Lower leg skin (tissue), 4 donors: ENCODE data around the gene STUB1. TPM values are rescaled to one million over a fixed set of nuclear protein-coding genes. Genes with fewer than 3 reads are reported as not detected.

ENCODE experiments used
- DNase-seq, 2 donors: peaks; one replicate each; pipeline ENCODE4 v3.0.0-alpha.2; 2019; ENCODE audit warnings: low spot score in 2 of 2
- H3K4me3 ChIP-seq: fragments of 200-600 bp; sonication (generic); 2 replicates; pipeline ENCODE4 v1.5.1; 2017; ENCODE audit warnings: mild to moderate bottlenecking, low read depth; ENCODE audit not compliant: poor library complexity, severe bottlenecking
- POLR2A ChIP-seq, 2 donors: fragments of 450-650 bp; IDR thresholded peaks; one replicate each; pipeline ENCODE4 v1.6.1; 2016 to 2017; ENCODE audit warnings: antibody characterized with exemption in 2 of 2, mild to moderate bottlenecking in 1 of 2, moderate library complexity in 1 of 2
- WGBS, 2 donors: methylation state at CpG; one replicate each; pipeline ENCODE4 v1.1.5; 2018; 5-methylcytosine and 5-hydroxymethylcytosine counted together
- intact Hi-C: fragments of 100-400 bp; cut with DNase I; formaldehyde crosslinking; loops from one replicate; pipeline ENCODE4 v1.15.0; 2023; ENCODE audit warnings: low total_unique reads
- total RNA-seq, 4 donors: library from RNA; depleted of rRNA; stranded (reverse); fragments of >200 nt; gene quantifications; one replicate each; pipeline ENCODE4 v1.1.0, GENCODE V29; 2016
- TF ChIP-seq, protein P1 (sequence below), 3 donors: fragments of 450-650 bp; IDR thresholded peaks; one replicate each; pipeline ENCODE4 v1.5.1; 2016; ENCODE audit warnings: antibody characterized with exemption in 3 of 3, mild to moderate bottlenecking in 3 of 3, moderate library complexity in 2 of 3

Gene STUB1
- total RNA-seq, 4 donors from 2014 or later: 195 to 272 (median 198) TPM

- no peak for DNase-seq
- H3K4me3 ChIP-seq: no peak overlapping the region
- intact Hi-C loops: no loop called here
- 92% methylated on average over 12 of the region's 12 CpGs for WGBS, 2 donors
- TF ChIP-seq POLR2A (IDR thresholded peaks at IDR 0.05): no peak
- TF ChIP-seq, protein P1, sequence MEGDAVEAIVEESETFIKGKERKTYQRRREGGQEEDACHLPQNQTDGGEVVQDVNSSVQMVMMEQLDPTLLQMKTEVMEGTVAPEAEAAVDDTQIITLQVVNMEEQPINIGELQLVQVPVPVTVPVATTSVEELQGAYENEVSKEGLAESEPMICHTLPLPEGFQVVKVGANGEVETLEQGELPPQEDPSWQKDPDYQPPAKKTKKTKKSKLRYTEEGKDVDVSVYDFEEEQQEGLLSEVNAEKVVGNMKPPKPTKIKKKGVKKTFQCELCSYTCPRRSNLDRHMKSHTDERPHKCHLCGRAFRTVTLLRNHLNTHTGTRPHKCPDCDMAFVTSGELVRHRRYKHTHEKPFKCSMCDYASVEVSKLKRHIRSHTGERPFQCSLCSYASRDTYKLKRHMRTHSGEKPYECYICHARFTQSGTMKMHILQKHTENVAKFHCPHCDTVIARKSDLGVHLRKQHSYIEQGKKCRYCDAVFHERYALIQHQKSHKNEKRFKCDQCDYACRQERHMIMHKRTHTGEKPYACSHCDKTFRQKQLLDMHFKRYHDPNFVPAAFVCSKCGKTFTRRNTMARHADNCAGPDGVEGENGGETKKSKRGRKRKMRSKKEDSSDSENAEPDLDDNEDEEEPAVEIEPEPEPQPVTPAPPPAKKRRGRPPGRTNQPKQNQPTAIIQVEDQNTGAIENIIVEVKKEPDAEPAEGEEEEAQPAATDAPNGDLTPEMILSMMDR (IDR thresholded peaks at IDR 0.05): no peak
Observed at GRCh38 chr16:654034-654433, 26.2 kb upstream of the STUB1 start.

GRCh38 chr16:657487-657886 lies 22.7 kb upstream of the STUB1 start:
- WGBS, 2 donors: 96% methylated on average over 8 to 15 of the region's 22 CpGs
- TF ChIP-seq POLR2A (IDR thresholded peaks at IDR 0.05): no peak
- TF ChIP-seq, protein P1 (IDR thresholded peaks at IDR 0.05): no peak
- no peak for DNase-seq
- intact Hi-C loops: no loop called here
- no peak overlapping the region for H3K4me3 ChIP-seq

- no peak overlapping the region for H3K4me3 ChIP-seq
- TF ChIP-seq, protein P1 (IDR thresholded peaks at IDR 0.05): no peak
- TF ChIP-seq POLR2A (IDR thresholded peaks at IDR 0.05): no peak
- DNase-seq: no peak
- 92 to 93% methylated on average over 23 to 32 of the region's 35 CpGs for WGBS, 2 donors
- intact Hi-C loops: no loop called here
Observed at GRCh38 chr16:658679-659571, 21.3 kb upstream of the STUB1 start.

DNA sequence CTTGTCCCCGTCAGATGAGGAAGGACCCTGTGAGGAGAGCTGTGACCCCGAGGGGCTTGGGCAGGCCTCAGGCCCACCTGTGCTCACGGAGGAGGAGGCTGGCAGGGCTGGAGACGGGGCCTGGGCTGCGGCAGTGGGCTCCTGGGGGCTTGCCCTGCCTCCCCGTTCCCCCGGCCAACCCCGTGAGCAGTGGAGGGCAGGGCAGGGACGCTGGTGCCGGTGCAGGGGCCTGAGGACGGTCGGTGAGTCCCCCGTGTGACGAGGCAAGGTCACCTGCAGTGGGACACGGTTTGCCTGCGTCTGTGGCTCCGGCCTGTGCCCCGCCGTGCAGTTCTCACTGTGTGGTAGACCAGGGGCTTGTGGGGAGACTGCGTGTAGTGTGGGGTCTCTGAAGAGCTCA lies 20.6 kb upstream of the STUB1 start:
- DNase-seq: no peak
- TF ChIP-seq POLR2A (IDR thresholded peaks at IDR 0.05): no peak
- TF ChIP-seq, protein P1 (IDR thresholded peaks at IDR 0.05): no peak
- no peak overlapping the region for H3K4me3 ChIP-seq
- 83 to 86% methylated on average over 8 to 16 of the region's 20 CpGs for WGBS, 2 donors
- intact Hi-C loops: loop anchor here (10.0 kb wide), 1 partner anchor 115 kb away; no protein-coding TSS in a partner anchor

- intact Hi-C loops: loop anchor here (10.0 kb wide), 1 partner anchor 115 kb away; no protein-coding TSS in a partner anchor
Observed at GRCh38 chr16:660132-660458, 20.1 kb upstream of the STUB1 start.

More at GRCh38 chr16:660132-660458, 20.1 kb upstream of the STUB1 start:
- no peak for DNase-seq
- no peak overlapping the region for H3K4me3 ChIP-seq
- 61 to 66% methylated on average over 3 to 6 of the region's 6 CpGs for WGBS, 2 donors
- TF ChIP-seq, protein P1 (IDR thresholded peaks at IDR 0.05): no peak
- no peak for TF ChIP-seq POLR2A (IDR thresholded peaks at IDR 0.05)
